GM23338 (cell line): ENCODE measurements around the gene CDH4. TPM values are rescaled to one million over a fixed set of nuclear protein-coding genes. Genes with fewer than 3 reads are reported as not detected.
A peak's percentile ranks its signal among the peaks of the same experiment; 100 is the strongest.

Experiments
- ATAC-seq: fragments of 200-7000 bp; cut with Tn5 transposase; 3 replicates; pipeline ENCODE4 v1.9.1; 2020
- DNase-seq: peaks from one replicate; pipeline ENCODE4 v3.0.0-alpha.2; 2015; ENCODE audit warnings: low spot score
- H2AFZ ChIP-seq: fragments of 200-600 bp; sonication (generic); 2 replicates; pipeline ENCODE4 v1.8.0; 2016; ENCODE audit warnings: antibody characterized with exemption, mild to moderate bottlenecking, moderate library complexity
- H3F3A ChIP-seq: fragments of 200-600 bp; sonication (generic); replicated peaks from 2 replicates; pipeline ENCODE4 v1.8.0; 2017; ENCODE audit warnings: antibody characterized with exemption, mixed run types, low read depth
- H3K27ac ChIP-seq: fragments of 200-600 bp; sonication (generic); 2 replicates; pipeline ENCODE4 v1.6.1; 2016; ENCODE audit warnings: low read depth
- H3K27me3 ChIP-seq: fragments of 200-600 bp; sonication (generic); 2 replicates; pipeline ENCODE4 v1.8.0; 2016; ENCODE audit warnings: mild to moderate bottlenecking, mixed run types, moderate library complexity; ENCODE audit not compliant: insufficient read depth
- H3K36me3 ChIP-seq: fragments of 200-600 bp; sonication (generic); 2 replicates; pipeline ENCODE4 v1.8.0; 2016; ENCODE audit warnings: mild to moderate bottlenecking; ENCODE audit not compliant: insufficient read depth
- H3K4me1 ChIP-seq: fragments of 200-600 bp; sonication (generic); 2 replicates; pipeline ENCODE4 v1.8.0; 2016; ENCODE audit warnings: mild to moderate bottlenecking, moderate library complexity; ENCODE audit not compliant: insufficient read depth
- H3K4me2 ChIP-seq: fragments of 200-600 bp; sonication (generic); 2 replicates; pipeline ENCODE4 v1.7.1; 2017; ENCODE audit warnings: mixed run types
- H3K4me3 ChIP-seq: fragments of 200-600 bp; sonication (generic); 2 replicates; pipeline ENCODE4 v1.6.1; 2016; ENCODE audit warnings: mixed run types
- H3K79me2 ChIP-seq: fragments of 200-600 bp; sonication (generic); replicated peaks from 2 replicates; pipeline ENCODE4 v1.8.0; 2017; ENCODE audit warnings: mild to moderate bottlenecking; ENCODE audit not compliant: insufficient read depth
- H3K9me2 ChIP-seq: fragments of 200-600 bp; sonication (generic); 2 replicates; pipeline ENCODE4 v1.8.0; 2017; ENCODE audit not compliant: insufficient read depth
- H4K20me1 ChIP-seq: fragments of 200-600 bp; sonication (generic); replicated peaks from 2 replicates; pipeline ENCODE4 v1.8.0; 2017; ENCODE audit warnings: mild to moderate bottlenecking; ENCODE audit not compliant: insufficient read depth
- H3K27ac Mint-ChIP-seq: 2 replicates; pipeline ENCODE4 v1.8.0; 2020; ENCODE audit warnings: inconsistent platforms, mild to moderate bottlenecking, moderate library complexity, mixed read lengths
- H3K27me3 Mint-ChIP-seq: 3 replicates; pipeline ENCODE4 v1.8.0; 2022; ENCODE audit warnings: low read depth, mild to moderate bottlenecking, moderate library complexity, mixed read lengths, inconsistent platforms; ENCODE audit not compliant: insufficient read depth, poor library complexity
- H3K36me3 Mint-ChIP-seq: 3 replicates; pipeline ENCODE4 v1.8.0; 2021; ENCODE audit warnings: low read depth, mild to moderate bottlenecking, inconsistent platforms, moderate library complexity, mixed read lengths
- H3K4me1 Mint-ChIP-seq: 3 replicates; pipeline ENCODE4 v1.8.0; 2020; ENCODE audit warnings: mild to moderate bottlenecking, inconsistent platforms, mixed read lengths
- H3K4me3 Mint-ChIP-seq: 3 replicates; pipeline ENCODE4 v1.8.0; 2021; ENCODE audit warnings: moderate library complexity, mild to moderate bottlenecking, inconsistent platforms, mixed read lengths
- H3K9me3 Mint-ChIP-seq: 3 replicates; pipeline ENCODE4 v1.8.0; 2020; ENCODE audit warnings: moderate library complexity, mild to moderate bottlenecking, inconsistent platforms, mixed read lengths
- CREB1 ChIP-seq: fragments of 250-450 bp; sonication (Bioruptor Pico); IDR thresholded peaks from 2 replicates; pipeline ENCODE4 v1.5.0; 2020; ENCODE audit warnings: low read depth, mild to moderate bottlenecking, moderate library complexity
- CTCF ChIP-seq, 2 experiments: fragments of 200-600 bp in 1 of 2; sonication (generic) in 1 of 2; conservative IDR thresholded peaks; 2 replicates each; pipeline versions ENCODE4 v1.5.1 to v1.6.1; 2016 to 2017; ENCODE audit warnings: antibody characterized with exemption in 2 of 2, low read depth in 2 of 2, mild to moderate bottlenecking in 2 of 2, moderate library complexity in 1 of 2
- ETS1 ChIP-seq: IDR thresholded peaks from 2 replicates; pipeline ENCODE4 v1.6.1; 2016; ENCODE audit warnings: antibody characterized with exemption
- EZH2 ChIP-seq: fragments of 200-600 bp; sonication (generic); IDR thresholded peaks from one replicate; pipeline ENCODE4 v1.8.0; 2017; ENCODE audit warnings: antibody characterized with exemption, mild to moderate bottlenecking, low read depth; ENCODE audit not compliant: unreplicated experiment
- EZH2phosphoT487 ChIP-seq: fragments of 200-600 bp; sonication (generic); IDR thresholded peaks from one replicate; pipeline ENCODE4 v1.8.1; 2018; ENCODE audit warnings: antibody characterized with exemption; ENCODE audit not compliant: unreplicated experiment
- JUNB ChIP-seq: IDR thresholded peaks from one replicate; pipeline ENCODE4 v1.6.1; 2016; ENCODE audit warnings: antibody characterized with exemption; ENCODE audit not compliant: unreplicated experiment
- NANOG ChIP-seq: IDR thresholded peaks from 2 replicates; pipeline ENCODE4 v1.6.1; 2016; ENCODE audit warnings: antibody characterized with exemption, borderline replicate concordance
- POLR2AphosphoS5 ChIP-seq: IDR thresholded peaks from 2 replicates; pipeline ENCODE4 v1.6.1; 2016; ENCODE audit warnings: antibody characterized with exemption, low read depth
- REST ChIP-seq: IDR thresholded peaks from one replicate; pipeline ENCODE4 v1.6.1; 2018; ENCODE audit warnings: antibody characterized with exemption; ENCODE audit not compliant: unreplicated experiment
- STAT1 ChIP-seq: IDR thresholded peaks from one replicate; pipeline ENCODE4 v1.6.1; 2016; ENCODE audit warnings: antibody characterized with exemption; ENCODE audit not compliant: unreplicated experiment
- ZNF114 ChIP-seq: fragments of 250-450 bp; sonication (Bioruptor Pico); IDR thresholded peaks from 2 replicates; pipeline ENCODE4 v1.5.0; 2020; ENCODE audit warnings: mild to moderate bottlenecking, moderate library complexity
- ZNF331 ChIP-seq: fragments of 250-450 bp; sonication (Bioruptor Pico); IDR thresholded peaks from 2 replicates; pipeline ENCODE4 v1.5.0; 2020; ENCODE audit warnings: low read depth, mild to moderate bottlenecking, moderate library complexity
- polyA plus RNA-seq: library from polyadenylated mRNA; unstranded; fragments of >200 nt; fragmentation: Nextera tagmentation; extraction: Ambion mirVana; gene quantifications from 2 replicates; pipeline ENCODE4 v1.2.1, GENCODE V29; 2016
- total RNA-seq: library from RNA; depleted of rRNA; stranded (reverse); fragments of >200 nt; shearing (Covaris generic); gene quantifications from 2 replicates; pipeline ENCODE4 v1.2.3, GENCODE V29; 2014

CDH4 gene
- total and polyA plus RNA-seq, 2 experiments from 2014 or later: 1.2 to 4.2 TPM

- Mint-ChIP-seq H3K27ac (no peak overlapping the region), H3K4me3 (no peak overlapping the region; the same call in 2 of the 3 replicates), H3K4me1 (peaks cover 65% of the 10 kb centered on the region), H3K27me3 (peaks cover 25% of the 10 kb centered on the region), H3K36me3 (peaks cover 18% of the 10 kb centered on the region; the same call in 2 of the 3 replicates), H3K9me3 (peaks cover 18% of the 10 kb centered on the region; the same call in 2 of the 3 replicates)
- no peak overlapping the region for H3K4me3 ChIP-seq
- DNase-seq (no peak), ATAC-seq (no peak)
- H3K4me1 ChIP-seq: peaks cover 54% of the 10 kb centered on the region
- no peaks in the 10 kb centered on the region for H3K79me2 ChIP-seq
- TF ChIP-seq NANOG: no peak
- no peak for TF ChIP-seq STAT1
- no peak for TF ChIP-seq POLR2AphosphoS5
- TF ChIP-seq ZNF331 (CRISPR knock-in tag): no peak
- TF ChIP-seq EZH2: no peak
- no peak for TF ChIP-seq ZNF114 (CRISPR knock-in tag)
- TF ChIP-seq REST: no peak
- TF ChIP-seq CREB1 (CRISPR knock-in tag): no peak
- no peak for TF ChIP-seq ETS1
- TF ChIP-seq JUNB: no peak
- TF ChIP-seq EZH2phosphoT487: no peak
- peaks cover 16% of the 10 kb centered on the region; the same call in 1 of the 2 replicates for H3F3A ChIP-seq
- peak overlapping the region; percentile 56 for H3K4me2 ChIP-seq
- H4K20me1 ChIP-seq: no peaks in the 10 kb centered on the region
- H3K27ac ChIP-seq: no peak overlapping the region
- H2AFZ ChIP-seq: no peak overlapping the region
- no peaks in the 10 kb centered on the region; the same call in 1 of the 2 replicates for H3K9me2 ChIP-seq
- H3K27me3 ChIP-seq: no peaks in the 10 kb centered on the region; the same call in 1 of the 2 replicates
- H3K36me3 ChIP-seq: no peaks in the 10 kb centered on the region
Observed at GRCh38 chr20:61433816-61434215, 181.8 kb downstream of the CDH4 start.

- peaks cover 18% of the 10 kb centered on the region; the same call in 2 of the 3 replicates for H3K9me3 Mint-ChIP-seq
- Histone ChIP-seq H3K27ac (peak overlapping the region; percentile 99), H3K4me3 (no peak overlapping the region), H3K79me2 (no peaks in the 10 kb centered on the region), H3K4me1 (peaks cover 54% of the 10 kb centered on the region), H2AFZ (no peak overlapping the region), H3K27me3 (no peaks in the 10 kb centered on the region), H3F3A (peaks cover 16% of the 10 kb centered on the region; the same call in 1 of the 2 replicates), H3K9me2 (no peaks in the 10 kb centered on the region), H3K4me2 (peak overlapping the region; percentile 56), H3K36me3 (no peaks in the 10 kb centered on the region), H4K20me1 (no peaks in the 10 kb centered on the region)
- H3K27me3 Mint-ChIP-seq: peaks cover 20% of the 10 kb centered on the region
- DNase-seq: no peak
- no peak overlapping the region; the same call in 2 of the 3 replicates for H3K4me3 Mint-ChIP-seq
- ATAC-seq: no peak
- H3K27ac Mint-ChIP-seq: no peak overlapping the region
- H3K4me1 Mint-ChIP-seq: peaks cover 68% of the 10 kb centered on the region
- peaks cover 18% of the 10 kb centered on the region; the same call in 2 of the 3 replicates for H3K36me3 Mint-ChIP-seq
- TF ChIP-seq NANOG: no peak
- TF ChIP-seq ETS1: no peak
- TF ChIP-seq CTCF (conservative IDR thresholded peaks at IDR 0.05; ENCODE audit: low read depth in 2 of 2): no peak
- TF ChIP-seq POLR2AphosphoS5: no peak
- TF ChIP-seq ZNF331 (CRISPR knock-in tag): no peak
- no peak for TF ChIP-seq ZNF114 (CRISPR knock-in tag)
- no peak for TF ChIP-seq EZH2phosphoT487
- TF ChIP-seq STAT1: no peak
- TF ChIP-seq JUNB: no peak
Observed at GRCh38 chr20:61434341-61434781, 182.3 kb downstream of the CDH4 start.
